GM19455 (cell line): Measurements from ENCODE around the gene TAS1R2.
"Not testable (repeated sequence)": the region's sequence is repeated elsewhere in the genome, so short reads cannot be mapped to it uniquely, and the experiment has no call there.

Experiments
- ATAC-seq: cut with Tn5 transposase; IDR thresholded peaks from one replicate; pipeline ENCODE4 v1.9.1; 2021; ENCODE audit not compliant: unreplicated experiment

TAS1R2 gene

DNA sequence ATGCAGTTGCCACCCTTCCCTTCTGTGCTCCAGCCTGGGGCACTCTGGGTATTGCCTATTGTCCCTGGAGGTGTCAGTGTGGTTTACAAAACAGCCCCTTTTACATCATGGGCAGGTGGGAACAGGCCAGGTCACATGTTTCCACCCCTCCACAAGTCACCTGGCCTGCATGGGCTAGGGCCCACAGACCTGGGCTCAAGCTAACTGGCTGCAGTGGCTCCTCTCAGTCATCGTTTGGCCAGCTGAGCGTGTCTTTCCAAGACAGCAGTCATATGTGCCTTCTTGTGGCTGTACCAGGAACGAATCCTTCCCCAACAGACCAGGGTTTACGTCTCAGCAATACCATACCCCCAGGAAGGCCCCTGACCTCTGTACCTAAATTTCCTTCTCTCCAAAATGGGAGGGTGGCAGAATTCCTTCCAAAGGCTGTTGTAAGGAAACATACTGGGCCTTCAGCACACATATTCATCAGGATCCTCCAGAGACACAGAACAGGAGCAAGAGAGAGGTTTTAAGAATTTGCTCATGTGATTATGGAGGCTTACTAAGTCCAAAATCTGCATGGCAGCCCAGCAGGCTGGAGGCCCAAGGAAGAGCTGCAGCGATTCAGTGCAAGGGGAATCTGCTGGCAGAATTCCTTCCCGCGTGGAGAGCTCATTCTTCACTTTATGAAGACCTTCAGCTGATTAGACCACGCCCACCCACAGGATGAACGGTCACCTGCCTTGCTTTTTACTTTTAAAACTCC, 10.6 kb upstream of the TAS1R2 start:
- ATAC-seq = no peak

DNA sequence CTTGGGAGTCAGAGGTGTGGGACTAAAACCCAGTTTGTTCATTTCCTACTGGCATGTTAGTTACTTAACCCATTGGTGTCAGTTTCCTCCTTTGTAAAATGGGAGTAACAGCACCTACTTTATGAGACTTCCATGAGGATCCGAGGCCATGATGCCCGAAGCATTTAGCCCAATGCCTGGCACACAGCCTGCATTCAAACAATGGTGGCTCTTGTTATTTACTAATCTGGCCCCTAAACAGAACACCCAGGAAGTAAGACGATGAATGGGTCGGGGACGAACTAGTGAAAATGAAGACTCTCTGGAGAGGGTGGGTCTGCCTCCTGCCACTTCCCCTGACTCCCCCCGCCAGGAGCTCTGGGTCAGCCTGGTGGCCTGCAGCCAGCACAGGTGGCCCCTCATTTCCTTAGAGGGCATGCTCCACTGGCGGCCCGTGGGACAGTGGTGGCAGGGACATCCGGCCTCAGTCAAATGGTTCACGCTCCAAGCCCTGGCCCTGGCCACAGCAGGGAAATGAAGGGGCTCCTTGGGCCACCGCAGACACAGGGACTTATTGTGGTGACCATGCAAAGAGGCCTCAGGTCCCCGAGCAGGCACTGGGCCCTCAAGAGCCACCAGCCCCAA, 9.5 kb upstream of the TAS1R2 start:
- ATAC-seq = no peak

DNA sequence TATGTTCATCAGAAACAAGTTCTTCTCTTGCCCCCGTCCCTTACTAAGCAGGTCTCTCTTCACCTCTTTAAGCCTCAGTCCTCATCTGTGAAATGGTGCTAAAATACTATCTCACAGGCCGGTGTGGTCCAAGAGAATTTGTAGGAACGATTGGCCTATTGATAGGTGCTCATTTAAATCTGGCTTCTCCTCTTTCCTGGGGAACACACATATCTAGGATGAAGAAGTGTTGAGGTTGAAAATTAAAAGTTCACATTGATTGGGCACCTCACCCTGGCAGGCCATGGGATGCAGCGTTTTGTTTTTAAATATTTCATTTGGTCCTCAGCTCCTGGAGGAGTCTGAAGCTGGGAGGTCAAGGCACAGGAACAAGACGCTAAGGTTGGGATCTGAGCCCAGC, 8.9 kb upstream of the TAS1R2 start:
- ATAC-seq = no peak

DNA sequence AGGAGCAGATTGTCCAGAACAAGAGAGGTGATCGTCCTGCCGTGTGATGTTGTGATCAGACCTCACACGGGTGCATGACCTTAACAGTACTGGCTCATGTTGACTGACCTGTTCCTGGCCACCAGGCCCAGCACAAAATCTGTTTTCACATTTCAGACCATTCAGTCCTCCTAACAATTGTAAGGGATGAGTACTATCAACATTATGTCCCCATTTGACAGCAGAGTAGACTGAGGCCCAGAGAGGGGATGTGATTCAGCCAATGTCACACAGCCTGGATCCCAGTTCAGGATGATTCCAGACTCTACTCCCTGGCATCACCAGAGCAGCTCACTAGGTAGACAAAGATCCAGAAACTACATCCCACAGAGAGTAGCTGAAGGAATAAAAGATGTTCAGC, 7.4 kb upstream of the TAS1R2 start:
- no peak for ATAC-seq

DNA sequence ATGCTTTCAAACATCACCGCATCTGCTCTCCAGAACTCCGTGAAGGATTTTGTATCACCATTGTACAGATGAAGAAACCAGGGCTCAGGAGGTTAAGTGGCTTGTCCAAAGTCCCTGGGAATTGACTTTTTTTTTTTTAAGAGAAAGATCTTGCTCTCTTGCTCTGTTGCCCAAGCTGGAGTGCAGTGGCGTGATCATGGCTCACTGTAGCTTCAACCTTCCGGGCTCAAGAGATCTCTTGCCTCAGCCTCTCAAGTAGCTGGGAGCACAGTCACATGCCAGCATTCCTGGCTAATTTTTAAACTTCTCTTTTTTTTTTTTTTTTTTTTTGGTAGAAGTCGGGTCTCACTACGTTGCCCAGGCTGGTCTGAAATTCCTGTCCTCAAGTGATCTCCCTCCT, 6.9 kb upstream of the TAS1R2 start:
- ATAC-seq = no peak

DNA sequence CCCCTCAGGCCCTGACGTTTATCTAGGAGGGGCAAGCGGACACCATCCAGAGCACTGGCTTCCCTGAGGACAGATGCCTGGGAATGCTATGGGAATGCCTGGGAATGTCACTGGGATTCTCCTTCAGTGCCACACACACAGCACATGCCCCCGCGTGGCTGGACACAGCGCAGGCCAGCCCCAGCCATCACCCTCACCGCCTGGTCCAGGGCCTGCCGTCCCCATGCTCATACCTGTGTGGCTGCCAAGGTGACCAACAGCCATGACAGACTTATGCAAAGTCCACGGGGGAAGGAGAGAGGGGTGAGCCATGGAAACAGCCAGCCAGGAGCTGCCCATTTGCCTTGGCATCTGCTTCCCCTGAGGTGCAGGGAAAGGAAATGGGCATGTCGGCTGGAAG, 5.7 kb upstream of the TAS1R2 start:
- no peak for ATAC-seq

DNA sequence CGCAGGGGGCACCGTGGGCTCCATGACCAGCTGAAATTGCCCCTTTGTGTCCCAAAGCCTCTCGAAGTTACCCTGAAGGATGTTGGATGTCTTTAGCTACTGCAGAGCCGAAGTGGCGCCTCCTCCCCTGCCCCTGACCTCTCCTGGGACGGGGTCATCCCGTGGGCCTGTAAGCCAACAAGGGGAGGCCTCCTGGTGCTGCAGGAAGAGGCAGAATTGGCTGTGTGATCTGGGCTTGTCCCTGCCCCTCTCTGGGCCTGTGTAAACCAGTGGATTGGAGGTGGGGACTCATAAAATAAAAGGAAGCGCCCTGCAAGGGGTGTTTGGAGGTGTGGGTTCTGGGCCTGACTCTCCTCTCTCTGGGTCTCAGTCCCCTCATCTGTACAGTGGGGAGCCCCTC, 2.1 kb upstream of the TAS1R2 start:
- no peak for ATAC-seq

DNA sequence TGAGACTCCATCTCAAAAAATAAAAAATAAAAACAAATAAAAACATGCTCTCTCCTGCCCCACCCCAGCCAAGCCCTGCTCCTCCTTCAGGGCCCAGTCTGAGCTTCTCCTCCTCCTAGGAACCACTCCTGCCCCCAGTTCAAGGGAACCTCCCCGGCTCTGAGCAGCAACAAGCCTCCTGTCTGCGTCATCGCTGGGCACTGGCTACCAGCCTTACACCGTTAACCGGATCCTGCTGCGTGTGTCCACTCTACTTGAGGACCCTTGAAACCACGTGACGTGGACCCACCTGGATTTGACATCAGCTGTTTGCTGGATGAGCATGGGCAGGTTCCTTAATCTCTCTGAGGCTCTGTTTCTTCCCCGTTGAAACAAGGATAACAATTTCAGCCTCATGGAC, 1.6 kb upstream of the TAS1R2 start:
- ATAC-seq = no peak

DNA sequence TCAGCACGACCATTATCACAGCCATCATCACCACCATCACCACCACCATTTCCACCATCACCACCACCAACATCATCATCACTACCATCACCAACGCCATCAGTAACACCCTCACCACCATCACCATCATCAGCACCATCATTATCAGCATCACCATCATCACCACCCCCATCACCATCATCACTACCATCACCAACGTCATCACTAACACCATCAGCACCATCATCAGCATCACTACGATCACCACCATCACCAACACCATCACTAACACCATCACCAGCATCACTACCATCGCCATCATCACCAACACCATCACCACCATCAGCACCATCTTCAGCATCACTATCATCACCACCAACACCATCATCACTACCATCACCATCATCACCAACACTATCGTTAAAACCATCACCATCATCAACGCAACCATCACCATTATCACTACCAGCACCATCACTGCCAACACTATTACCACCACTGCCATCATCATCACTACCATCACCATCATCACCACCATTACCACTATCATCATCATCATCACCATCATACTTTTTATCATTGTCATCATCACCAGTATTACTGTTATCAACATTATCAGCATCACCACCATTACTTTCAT, 1.3 kb downstream of the TAS1R2 start:
- no peak for ATAC-seq

DNA sequence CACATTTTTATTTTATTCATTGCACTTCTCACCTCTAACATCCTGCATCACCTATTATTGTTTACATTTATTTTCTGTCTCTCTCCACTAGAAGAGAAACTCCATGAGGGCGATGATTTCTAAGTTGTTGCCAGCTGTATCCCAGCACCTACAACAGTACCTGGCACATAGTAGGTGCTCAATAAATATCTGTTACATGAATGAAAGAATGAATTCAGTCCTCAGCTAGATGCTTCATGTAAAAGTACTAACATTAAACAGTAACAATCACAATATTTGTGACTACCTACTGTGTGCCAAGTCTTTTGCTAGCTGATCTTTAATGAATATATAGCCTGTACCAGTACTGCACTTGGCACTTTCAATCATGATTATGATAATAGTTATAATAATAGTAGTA, 3.0 kb downstream of the TAS1R2 start:
- no peak for ATAC-seq

DNA sequence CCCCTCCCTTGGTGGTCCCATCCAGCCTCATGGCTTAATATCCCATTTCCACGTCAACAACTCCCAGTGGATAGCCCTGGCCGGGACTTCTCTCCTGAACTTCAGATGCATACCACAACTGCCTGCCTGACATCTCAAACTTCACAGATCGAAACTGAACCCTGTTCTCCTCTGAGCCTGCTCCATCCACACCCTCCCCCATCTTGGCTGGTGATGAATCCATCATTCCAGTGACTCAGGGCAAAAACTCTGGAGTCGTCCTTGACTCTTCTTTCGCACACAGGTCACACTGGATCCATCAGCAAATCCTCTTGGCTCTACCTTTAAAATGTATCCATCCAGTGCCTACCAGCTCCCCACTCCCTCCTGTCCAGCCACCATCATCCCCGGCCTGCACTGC, 3.9 kb downstream of the TAS1R2 start:
- no peak for ATAC-seq

DNA sequence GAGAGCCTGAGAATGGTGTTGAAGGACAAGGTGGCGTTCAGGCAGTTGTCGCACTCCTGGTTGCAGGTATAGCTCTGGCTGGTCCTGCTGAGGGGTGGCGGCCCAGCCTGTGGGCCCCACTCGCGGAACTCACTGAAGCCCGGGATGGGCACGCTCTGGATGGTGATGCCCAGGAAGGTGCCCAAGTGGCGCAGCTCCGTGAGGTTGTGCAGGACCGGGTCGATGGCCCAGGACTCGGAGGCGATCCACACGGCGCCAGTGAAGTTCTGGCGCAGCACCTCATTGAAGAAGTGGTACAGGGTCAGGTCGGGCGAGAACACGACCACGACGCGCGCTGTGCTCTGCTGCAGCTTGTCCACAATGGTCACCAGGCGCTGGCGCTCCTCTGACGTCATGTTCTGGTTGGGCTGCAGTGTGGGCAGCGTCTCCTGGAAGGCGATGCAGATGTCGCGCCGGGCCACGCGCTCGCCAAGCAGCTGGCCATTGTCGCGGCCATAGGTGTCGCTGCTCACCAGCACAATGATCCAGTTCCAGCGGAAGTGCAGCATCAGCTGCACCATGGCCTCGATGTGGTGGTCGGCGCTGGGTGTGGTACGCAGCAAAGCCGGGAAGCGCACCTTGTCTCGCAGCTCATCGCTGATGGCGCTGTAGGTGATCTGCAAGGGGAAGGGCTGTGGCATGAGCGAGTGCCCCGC, 5.0 kb downstream of the TAS1R2 start:
- ATAC-seq = no peak

DNA sequence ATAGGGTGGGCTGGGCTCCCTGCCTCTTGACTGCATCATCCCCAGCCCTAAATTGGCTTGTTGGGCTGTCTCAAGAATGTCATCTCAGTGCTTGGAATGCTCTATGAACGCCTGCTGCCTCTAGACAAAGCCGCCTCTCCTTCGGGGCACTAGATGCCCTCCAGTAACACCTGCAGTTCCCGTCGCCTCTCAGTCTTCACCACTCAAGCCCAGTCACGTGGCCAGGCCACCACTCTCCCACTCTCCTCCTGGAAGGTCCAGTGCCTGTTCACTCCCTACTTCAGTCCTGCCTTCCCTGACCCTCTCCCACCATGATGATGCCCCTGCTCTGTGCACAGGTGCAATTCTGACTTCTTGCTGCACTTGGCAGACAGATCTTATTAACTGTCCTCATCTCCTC, 7.0 kb downstream of the TAS1R2 start:
- ATAC-seq = no peak

DNA sequence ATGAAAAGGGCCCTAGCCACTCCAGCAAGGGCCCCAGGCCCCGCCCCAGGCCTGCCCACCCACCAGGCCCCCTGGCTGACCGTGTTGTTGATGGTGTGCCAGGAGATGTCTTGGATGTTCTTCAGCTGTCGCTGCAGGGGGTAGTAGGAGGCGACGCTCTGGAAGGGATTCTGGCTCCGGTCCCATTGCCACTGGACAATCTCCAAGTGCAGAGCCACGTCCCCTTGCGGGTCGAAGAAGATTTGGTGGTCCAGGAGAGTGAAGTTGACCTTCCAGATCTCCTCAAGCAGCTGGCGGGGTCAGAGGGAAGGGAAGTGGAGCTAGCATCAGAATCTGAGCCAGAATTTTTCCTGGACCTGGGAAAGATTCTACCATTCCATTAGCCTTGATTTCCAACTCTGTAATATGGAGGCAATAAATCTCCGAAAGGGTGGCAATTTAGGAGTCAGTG, 10.2 kb downstream of the TAS1R2 start:
- ATAC-seq = no peak

DNA sequence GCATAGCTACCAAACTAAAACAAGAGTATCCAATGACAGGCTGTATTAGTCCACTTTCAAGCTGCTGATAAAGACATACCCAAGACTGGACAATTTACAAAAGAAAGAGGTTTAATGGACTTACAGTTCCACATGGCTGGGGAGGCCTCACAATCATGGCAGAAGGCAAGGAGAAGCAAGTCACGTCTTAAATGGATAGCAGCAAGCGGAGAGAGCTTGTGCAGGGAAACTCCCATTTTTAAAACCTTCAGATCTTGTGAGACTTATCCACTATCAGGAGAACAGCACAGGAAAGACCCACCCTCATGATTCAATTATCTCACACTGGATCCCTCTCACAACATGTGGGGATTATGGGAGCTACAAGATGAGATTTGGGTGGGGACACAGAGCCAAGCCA, 11.7 kb downstream of the TAS1R2 start:
- ATAC-seq = not testable (repeated sequence)

DNA sequence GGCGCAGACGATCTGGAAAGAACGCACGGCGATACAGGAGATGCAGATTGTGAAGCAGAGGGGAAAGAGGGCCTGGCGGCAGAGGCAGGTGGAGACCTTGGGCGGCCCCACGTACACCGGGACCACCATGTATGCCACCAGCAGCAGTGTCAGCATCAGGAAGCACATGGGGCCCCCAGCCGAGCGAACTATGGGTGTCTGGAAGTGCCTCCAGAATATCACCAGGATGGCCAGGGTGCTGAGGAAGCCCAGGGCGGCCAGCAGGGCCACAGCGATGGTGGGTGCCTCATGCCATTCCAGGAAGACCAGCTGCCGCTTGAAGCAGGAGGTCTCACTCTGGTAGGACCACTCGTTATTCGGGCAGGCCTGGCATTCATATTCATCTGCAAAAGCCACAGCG, 19.3 kb downstream of the TAS1R2 start:
- no peak for ATAC-seq

DNA sequence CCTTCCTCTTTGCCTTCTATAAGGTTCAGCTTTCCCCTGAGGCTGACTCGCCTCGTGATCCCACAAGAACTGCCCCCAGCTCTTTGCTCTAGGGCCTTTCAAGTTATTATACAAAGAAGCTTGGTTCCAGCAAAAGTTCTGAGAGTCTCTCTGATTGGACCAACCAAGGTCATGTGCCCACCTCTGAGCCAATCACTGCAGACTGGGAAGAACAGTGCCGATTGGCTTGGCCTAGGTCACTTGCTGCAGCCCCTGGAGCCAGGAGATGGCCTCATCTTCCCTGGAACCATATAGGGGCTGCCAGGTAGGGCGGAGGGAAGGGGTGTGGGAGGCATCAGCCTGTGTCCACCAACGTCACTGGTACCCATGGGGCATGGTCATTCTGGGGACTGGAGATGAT, 22.8 kb downstream of the TAS1R2 start:
- no peak for ATAC-seq

DNA sequence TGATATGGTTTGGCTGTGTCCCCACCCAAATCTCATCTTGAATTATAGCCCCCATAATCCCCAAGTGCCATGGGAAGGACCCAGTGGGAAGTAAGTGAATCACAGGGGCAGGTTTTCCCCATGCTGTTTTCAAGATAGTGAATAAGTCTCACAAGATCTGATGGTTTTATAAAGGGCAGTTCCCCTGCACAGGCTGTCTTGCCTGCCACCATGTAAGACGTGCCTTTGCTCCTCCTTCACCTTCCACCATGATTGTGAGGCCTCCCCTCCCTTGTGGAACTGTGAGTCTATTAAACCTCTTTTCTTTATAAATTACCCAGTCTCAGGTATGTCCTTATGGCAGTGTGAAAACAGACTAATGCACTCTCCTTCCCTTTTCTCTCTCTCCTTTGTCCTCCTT, 27.1 kb downstream of the TAS1R2 start:
- not testable (repeated sequence) for ATAC-seq

DNA sequence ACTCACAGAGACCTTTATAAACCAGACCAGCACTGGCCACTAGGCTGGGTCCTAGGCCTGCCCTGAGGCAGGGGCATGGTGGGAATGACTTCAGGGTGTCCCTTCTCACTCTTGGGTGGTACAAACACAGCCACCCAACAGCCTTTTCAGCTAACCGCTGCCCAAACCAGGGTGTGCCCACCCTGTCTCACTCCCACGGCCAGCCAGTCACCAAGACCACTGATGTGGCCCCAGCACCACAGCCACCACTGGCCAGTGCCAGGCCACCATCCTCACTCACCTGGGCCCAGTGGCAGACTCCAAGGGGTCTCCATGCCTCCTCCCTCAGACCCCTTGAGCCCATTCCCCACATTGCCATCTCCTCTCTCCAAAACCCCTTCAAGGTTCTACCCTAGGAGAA, 27.8 kb downstream of the TAS1R2 start:
- ATAC-seq = no peak

DNA sequence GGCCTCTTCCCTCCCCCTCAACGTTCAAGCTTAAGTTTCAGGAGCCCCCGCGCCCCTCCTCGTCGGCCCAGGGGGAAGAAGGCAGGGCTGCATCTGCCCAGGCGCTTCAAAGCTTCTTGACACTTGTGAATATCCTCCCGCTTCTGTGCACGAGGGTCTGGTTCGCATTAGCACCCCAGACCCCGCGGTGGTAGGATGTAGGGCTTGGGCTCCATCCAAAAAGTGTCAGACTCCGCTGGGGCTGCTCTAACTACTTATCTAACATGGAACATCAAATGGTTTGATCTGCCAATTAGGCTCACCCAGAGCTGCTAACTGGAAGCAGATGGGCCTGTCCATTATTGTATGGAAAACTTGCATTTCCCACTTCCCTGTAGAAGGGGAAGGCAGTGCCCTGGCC, 28.9 kb downstream of the TAS1R2 start:
- no peak for ATAC-seq

DNA sequence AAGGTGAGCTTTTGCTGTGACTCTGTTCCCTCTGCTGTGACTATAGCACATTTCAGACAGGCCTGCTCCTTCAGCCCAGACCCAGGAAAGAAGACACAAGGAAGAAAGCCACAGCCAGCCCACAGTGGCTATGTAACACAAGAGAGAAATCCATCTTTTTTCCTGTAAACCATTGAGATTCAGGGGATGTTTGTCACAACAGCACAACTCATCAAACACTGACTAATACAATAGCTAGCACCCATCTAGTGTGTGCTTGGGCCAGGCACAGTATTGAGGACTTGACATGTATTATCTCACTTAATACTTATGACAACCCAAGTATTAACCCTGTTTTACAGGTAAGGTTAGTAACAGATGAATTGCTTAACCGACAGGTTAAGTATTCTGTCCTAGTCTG, 29.8 kb downstream of the TAS1R2 start:
- no peak for ATAC-seq

DNA sequence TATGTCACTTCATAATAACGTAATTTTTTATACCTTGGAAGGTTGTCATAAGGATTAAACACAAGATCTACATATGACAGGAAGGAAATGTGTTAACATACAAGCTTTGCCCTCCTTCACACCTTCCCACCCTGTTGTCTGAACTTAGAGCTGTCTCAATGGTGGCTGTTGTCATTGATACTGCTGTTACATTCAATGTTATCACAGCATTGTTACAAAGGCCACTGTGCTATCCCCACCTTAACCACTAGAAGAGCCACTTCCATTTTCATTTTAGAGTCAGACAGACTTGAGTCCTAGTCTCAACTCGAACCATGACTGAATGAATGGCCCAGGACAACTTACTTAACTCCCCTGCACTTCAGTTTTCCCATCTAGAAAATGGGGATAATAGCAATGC, 31.2 kb downstream of the TAS1R2 start:
- ATAC-seq = no peak
